ENCODE data around the gene FAM131B.

DNA sequence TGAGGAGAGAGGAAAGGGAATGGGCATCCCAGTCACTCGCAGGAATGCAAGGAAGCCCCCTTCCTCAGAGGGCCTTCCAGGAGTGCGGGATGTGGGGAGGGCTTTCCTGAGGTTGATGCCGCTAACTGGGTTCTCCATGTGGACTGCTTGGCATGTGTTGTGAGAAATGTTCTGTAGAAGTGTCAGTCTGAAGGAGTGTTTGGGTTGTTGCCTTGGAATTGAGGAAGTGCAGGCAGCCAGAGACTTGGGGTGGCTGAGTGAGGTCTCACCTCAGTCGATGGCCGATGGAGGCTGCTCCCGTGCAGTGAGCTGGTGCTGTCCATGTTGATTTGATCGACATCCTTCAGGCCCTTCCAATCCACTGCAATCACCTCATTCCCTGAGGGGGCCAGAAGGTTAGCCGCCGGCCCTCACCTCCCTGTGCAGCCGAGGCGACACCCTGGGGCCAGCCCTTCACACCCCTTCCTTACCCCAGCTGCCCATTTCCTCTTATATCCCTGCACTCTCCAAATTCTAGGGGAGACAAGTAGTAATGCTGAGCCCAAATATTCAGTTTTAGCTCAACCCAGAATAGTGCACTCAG, 2.7 kb downstream of the FAM131B start:
- TF ChIP-seq, protein P1, sequence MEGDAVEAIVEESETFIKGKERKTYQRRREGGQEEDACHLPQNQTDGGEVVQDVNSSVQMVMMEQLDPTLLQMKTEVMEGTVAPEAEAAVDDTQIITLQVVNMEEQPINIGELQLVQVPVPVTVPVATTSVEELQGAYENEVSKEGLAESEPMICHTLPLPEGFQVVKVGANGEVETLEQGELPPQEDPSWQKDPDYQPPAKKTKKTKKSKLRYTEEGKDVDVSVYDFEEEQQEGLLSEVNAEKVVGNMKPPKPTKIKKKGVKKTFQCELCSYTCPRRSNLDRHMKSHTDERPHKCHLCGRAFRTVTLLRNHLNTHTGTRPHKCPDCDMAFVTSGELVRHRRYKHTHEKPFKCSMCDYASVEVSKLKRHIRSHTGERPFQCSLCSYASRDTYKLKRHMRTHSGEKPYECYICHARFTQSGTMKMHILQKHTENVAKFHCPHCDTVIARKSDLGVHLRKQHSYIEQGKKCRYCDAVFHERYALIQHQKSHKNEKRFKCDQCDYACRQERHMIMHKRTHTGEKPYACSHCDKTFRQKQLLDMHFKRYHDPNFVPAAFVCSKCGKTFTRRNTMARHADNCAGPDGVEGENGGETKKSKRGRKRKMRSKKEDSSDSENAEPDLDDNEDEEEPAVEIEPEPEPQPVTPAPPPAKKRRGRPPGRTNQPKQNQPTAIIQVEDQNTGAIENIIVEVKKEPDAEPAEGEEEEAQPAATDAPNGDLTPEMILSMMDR (IDR thresholded peaks at IDR 0.05), result no peak
- no peak for TF ChIP-seq POLR2A (IDR thresholded peaks at IDR 0.05)

Measured in uterus (tissue), 2 donors.